Measurements from ENCODE around the gene USP2.

Gene USP2

DNA sequence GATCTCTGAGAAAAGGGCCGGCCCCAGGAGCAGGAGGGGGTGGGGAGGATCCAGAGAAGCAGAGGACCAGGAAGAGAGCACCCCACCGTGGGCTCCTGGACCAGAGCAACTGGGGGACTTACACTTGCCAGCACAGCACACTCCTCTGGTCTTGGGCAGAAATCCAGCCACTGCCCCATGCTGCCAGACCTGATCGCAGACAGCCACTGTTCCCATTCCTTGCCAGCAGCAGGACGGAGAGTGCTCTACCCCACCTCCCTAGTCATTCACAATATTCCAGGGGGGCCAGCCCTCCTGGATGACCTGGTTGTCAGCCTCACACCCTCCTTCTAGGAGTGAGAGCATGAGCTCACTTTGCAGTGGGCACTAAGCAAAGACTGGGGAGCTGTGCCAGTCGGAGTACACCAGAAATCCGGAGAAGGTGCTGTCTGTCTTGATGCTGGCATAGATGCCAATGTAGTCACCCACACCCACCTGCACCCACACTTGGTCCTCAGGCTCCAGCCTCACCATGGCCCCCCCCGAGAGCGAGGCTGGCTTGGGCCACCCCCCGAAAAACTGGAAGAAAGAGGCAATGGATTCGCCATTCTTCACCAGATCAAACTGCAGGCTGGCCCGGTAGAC, 42.4 kb downstream of the USP2 start:
- no peak overlapping the region for H3K27ac ChIP-seq
- H3K27me3 ChIP-seq, result peaks cover 58% of the 10 kb centered on the region
- peaks cover 25 to 34% of the 10 kb centered on the region in 2 experiments for H3K4me1 ChIP-seq (ENCODE audit: control insufficient read depth in 1 of 2, insufficient read depth in 1 of 2, low read depth in 1 of 2, low read length in 1 of 2)
- no peaks in the 10 kb centered on the region for H3K9me3 ChIP-seq
- H3K4me3 ChIP-seq (ENCODE audit: low read depth in 1 of 2, low read length in 1 of 2), result peak overlapping the region in 1 of 2 experiments; percentile 29
- TF ChIP-seq, protein P1, sequence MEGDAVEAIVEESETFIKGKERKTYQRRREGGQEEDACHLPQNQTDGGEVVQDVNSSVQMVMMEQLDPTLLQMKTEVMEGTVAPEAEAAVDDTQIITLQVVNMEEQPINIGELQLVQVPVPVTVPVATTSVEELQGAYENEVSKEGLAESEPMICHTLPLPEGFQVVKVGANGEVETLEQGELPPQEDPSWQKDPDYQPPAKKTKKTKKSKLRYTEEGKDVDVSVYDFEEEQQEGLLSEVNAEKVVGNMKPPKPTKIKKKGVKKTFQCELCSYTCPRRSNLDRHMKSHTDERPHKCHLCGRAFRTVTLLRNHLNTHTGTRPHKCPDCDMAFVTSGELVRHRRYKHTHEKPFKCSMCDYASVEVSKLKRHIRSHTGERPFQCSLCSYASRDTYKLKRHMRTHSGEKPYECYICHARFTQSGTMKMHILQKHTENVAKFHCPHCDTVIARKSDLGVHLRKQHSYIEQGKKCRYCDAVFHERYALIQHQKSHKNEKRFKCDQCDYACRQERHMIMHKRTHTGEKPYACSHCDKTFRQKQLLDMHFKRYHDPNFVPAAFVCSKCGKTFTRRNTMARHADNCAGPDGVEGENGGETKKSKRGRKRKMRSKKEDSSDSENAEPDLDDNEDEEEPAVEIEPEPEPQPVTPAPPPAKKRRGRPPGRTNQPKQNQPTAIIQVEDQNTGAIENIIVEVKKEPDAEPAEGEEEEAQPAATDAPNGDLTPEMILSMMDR (IDR thresholded peaks at IDR 0.05), result no peak
- no peaks in the 10 kb centered on the region for H3K36me3 ChIP-seq

DNA sequence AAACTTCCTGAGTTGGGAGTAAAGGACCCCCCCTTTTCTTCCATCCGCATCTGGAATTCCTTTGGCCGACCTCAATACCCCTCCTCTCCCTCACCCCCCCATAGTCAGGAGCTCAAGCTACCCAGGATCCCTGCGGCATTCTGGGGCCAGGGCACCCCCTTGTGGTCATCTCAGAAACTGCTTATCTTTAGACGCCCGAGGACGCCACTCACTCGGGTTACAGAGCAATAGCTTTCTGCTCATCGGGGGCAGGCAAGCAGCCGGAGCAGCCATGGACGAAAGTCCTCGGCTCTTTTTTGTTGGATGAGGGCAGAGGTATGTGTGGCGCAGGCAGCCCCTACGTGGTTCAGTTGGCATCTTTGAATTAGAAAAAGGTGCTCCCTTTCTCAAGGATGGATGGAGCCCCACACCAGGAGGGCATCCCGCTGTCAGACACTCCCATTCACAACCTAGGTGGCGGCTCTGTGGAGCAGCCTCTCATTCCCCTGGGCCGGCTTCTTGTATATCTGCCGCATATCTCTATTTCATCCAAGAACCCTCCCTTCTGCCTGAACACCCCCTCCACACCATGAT, 43.1 kb downstream of the USP2 start:
- TF ChIP-seq, protein P1 (IDR thresholded peaks at IDR 0.05), result peak; percentile 82
- H3K27me3 ChIP-seq, result peaks cover 52% of the 10 kb centered on the region
- no peaks in the 10 kb centered on the region for H3K36me3 ChIP-seq
- H3K4me1 ChIP-seq (ENCODE audit: control insufficient read depth in 1 of 2, insufficient read depth in 1 of 2, low read depth in 1 of 2, low read length in 1 of 2), result peaks cover 31 to 40% of the 10 kb centered on the region in 2 experiments
- H3K9me3 ChIP-seq, result no peaks in the 10 kb centered on the region
- no peak overlapping the region for H3K4me3 ChIP-seq (ENCODE audit: low read depth in 1 of 2, low read length in 1 of 2)
- H3K27ac ChIP-seq, result no peak overlapping the region

DNA sequence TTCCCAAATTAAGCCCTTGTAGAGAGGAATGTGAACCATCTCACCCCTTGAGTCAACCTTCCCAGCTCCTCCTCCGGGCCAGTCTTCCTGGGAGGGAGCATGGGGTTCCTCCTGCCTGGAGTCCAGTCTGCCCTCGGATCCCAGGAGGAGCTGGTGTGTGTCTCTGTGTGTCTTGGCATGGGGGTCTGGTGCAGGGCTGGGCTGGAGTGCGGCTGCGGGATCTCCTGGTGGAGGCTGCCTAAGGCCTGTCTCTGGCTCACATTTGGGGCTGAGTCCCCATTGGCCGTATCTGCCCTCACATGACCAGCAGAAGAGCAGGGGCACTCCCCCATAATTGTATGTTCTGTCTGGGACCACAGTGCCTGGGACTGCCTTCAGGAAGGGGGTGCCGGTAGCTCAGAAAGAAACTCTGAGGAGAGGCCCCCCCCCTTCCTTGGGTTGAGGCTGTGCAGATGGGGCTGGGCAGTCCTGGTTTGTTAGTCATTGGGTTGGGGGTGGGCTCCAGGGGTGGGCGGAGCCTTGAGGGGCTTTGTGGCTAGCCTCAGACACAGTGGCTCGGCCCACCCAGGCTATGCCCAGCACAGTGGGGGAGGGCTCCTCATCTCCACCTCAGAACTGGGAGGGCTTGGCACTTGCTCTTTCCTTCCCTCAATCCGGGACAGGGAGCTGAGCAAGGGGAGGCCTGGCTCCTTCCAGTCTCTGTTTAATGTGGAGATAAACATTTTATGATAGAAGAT, 43.7 kb downstream of the USP2 start:
- TF ChIP-seq, protein P1 (IDR thresholded peaks at IDR 0.05), result no peak
- H3K9me3 ChIP-seq, result no peaks in the 10 kb centered on the region
- H3K4me3 ChIP-seq (ENCODE audit: low read depth in 1 of 2, low read length in 1 of 2), result no peak overlapping the region
- peaks cover 45% of the 10 kb centered on the region for H3K27me3 ChIP-seq
- H3K27ac ChIP-seq, result no peak overlapping the region
- peaks cover 38 to 44% of the 10 kb centered on the region in 2 experiments for H3K4me1 ChIP-seq (ENCODE audit: control insufficient read depth in 1 of 2, insufficient read depth in 1 of 2, low read depth in 1 of 2, low read length in 1 of 2)
- H3K36me3 ChIP-seq, result no peaks in the 10 kb centered on the region

DNA sequence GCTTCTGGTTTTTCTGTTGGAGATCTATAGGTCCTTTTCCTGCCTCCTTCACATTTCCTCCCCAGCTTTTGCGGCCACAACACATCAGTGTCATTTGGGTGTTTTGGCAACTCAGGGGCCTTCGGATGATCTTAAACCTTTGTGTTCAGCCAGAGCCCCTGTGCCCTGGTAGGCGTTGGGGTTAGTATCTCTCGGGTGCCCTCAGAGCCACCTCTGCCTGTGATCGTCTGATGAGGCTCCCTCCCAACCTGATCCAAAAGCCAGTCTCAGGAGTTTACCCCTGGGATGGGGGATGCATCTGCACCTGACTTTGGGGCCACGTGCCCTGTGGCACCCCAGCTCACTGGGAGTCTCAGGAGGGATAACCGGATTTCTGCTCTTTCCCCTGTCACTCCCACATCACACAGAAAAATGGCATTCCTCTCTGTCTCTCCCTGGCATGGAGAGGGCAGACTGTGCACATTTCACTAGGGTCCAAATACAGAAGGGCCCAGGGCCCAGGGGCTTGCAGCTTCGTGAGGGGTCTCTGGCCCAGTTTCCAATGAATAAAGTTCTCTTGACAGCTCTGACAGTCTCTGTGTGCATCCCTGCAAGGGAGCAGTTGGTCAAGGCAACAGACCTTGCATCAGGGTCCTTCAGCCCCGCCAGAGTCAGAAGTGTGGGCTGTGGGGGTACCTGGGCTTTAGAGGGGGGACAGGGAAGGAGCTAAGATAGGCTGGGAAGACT, 44.6 kb downstream of the USP2 start:
- no peak overlapping the region for H3K27ac ChIP-seq
- peaks cover 39 to 44% of the 10 kb centered on the region in 2 experiments for H3K4me1 ChIP-seq (ENCODE audit: control insufficient read depth in 1 of 2, insufficient read depth in 1 of 2, low read depth in 1 of 2, low read length in 1 of 2)
- TF ChIP-seq, protein P1 (IDR thresholded peaks at IDR 0.05), result no peak
- H3K4me3 ChIP-seq (ENCODE audit: low read depth in 1 of 2, low read length in 1 of 2), result no peak overlapping the region
- peaks cover 37% of the 10 kb centered on the region for H3K27me3 ChIP-seq
- H3K36me3 ChIP-seq, result no peaks in the 10 kb centered on the region
- H3K9me3 ChIP-seq, result no peaks in the 10 kb centered on the region

DNA sequence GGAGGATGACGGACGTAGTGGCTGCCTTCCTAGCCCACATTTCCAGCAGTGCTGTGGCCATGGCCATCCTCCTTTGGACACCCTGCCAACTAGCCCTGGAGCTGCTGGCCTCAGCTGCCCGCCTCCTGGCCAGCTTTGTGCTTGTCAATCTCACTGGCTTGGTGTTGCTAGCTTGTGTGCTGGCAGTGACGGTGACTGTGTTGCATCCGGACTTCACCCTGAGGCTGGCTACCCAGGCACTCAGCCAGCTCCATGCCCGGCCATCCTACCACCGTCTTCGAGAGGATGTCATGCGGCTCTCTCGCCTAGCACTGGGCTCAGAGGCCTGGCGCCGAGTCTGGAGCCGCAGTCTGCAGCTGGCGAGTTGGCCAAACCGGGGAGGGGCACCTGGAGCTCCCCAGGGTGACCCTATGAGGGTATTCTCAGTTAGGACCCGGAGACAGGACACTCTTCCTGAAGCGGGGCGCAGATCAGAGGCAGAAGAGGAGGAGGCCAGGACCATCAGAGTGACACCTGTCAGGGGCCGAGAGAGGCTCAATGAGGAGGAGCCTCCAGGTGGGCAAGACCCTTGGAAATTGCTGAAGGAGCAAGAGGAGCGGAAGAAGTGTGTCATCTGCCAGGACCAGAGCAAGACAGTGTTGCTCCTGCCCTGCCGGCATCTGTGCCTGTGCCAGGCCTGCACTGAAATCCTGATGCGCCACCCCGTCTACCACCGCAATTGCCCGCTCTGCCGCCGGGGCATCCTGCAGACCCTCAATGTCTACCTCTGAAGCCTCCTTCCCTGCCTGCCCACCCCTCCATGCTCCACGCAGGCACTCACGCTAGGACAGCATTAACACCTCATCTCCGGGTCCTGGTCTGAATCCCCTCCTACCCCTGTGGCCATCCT, 45.6 kb downstream of the USP2 start:
- peaks cover 35 to 40% of the 10 kb centered on the region in 2 experiments for H3K4me1 ChIP-seq (ENCODE audit: control insufficient read depth in 1 of 2, insufficient read depth in 1 of 2, low read depth in 1 of 2, low read length in 1 of 2)
- H3K9me3 ChIP-seq, result no peaks in the 10 kb centered on the region
- H3K27me3 ChIP-seq, result peaks cover 26% of the 10 kb centered on the region
- TF ChIP-seq, protein P1 (IDR thresholded peaks at IDR 0.05), result no peak
- H3K27ac ChIP-seq, result no peak overlapping the region
- H3K36me3 ChIP-seq, result no peaks in the 10 kb centered on the region
- peak overlapping the region in 1 of 2 experiments; percentile 87 for H3K4me3 ChIP-seq (ENCODE audit: low read depth in 1 of 2, low read length in 1 of 2)
